ENCODE data around the gene RSL1D1. TPM values are rescaled to one million over a fixed set of nuclear protein-coding genes. Genes with fewer than 3 reads are reported as not detected.

The RSL1D1 gene
- total and polyA plus RNA-seq, 8 donors = 32.4 to 148 (median 79.3) TPM

- TF ChIP-seq, protein P1, sequence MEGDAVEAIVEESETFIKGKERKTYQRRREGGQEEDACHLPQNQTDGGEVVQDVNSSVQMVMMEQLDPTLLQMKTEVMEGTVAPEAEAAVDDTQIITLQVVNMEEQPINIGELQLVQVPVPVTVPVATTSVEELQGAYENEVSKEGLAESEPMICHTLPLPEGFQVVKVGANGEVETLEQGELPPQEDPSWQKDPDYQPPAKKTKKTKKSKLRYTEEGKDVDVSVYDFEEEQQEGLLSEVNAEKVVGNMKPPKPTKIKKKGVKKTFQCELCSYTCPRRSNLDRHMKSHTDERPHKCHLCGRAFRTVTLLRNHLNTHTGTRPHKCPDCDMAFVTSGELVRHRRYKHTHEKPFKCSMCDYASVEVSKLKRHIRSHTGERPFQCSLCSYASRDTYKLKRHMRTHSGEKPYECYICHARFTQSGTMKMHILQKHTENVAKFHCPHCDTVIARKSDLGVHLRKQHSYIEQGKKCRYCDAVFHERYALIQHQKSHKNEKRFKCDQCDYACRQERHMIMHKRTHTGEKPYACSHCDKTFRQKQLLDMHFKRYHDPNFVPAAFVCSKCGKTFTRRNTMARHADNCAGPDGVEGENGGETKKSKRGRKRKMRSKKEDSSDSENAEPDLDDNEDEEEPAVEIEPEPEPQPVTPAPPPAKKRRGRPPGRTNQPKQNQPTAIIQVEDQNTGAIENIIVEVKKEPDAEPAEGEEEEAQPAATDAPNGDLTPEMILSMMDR (IDR thresholded peaks at IDR 0.05) = no peak
- no peaks in the 10 kb centered on the region for H3K27me3 ChIP-seq
- no peak overlapping the region for H3K27ac ChIP-seq
- ATAC-seq (no peak), DNase-seq (peak in 1 of 6 donors; percentile 22), FAIRE-seq (no peak)
- H3K9me3 ChIP-seq = no peaks in the 10 kb centered on the region
- H3K4me3 ChIP-seq = no peak overlapping the region
- 79 to 99% methylated on average over 3 of the region's 3 CpGs for WGBS, 2 donors
- H3K4me1 ChIP-seq = peaks cover 5 to 18% (median 10%) of the 10 kb centered on the region in 3 donors
- H3K36me3 ChIP-seq = no peaks in the 10 kb centered on the region
- intact Hi-C loops (cut with DNase I) = no loop called here
Measured at GRCh38 chr16:11801481-11802021, 49.8 kb downstream of the RSL1D1 start.

DNA sequence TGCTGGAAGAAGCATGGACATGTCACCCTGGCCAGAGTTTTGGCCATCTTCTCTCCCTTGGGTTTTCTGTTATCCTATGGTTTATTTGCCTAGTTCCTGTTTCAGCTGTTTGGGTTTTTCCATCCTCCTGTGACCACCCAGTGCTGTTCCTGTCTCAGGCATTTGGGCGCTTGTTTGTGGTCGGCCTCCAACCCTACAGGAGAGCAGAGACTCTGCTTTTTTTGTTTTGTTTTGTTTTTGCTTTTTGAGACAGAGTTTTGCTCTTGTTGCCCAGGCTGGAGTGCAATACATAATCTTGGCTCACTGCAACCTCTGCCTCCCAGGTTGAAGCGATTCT, 51.0 kb downstream of the RSL1D1 start:
- Histone ChIP-seq H3K27ac (no peak overlapping the region), H3K27me3 (no peaks in the 10 kb centered on the region), H3K9me3 (no peaks in the 10 kb centered on the region), H3K4me1 (peaks cover 12 to 24% (median 13%) of the 10 kb centered on the region in 3 donors), H3K36me3 (no peaks in the 10 kb centered on the region), H3K4me3 (no peak overlapping the region)
- WGBS, 2 donors = 93 to 95% methylated on average over 3 of the region's 3 CpGs
- TF ChIP-seq, protein P1 (IDR thresholded peaks at IDR 0.05) = no peak
- FAIRE-seq = no peak
- peak in 1 of 6 donors; percentile 15 for DNase-seq
- intact Hi-C loops (cut with DNase I) = no loop called here
- ATAC-seq = no peak

GRCh38 chr16:11799509-11800381, 51.6 kb downstream of the RSL1D1 start:
- intact Hi-C loops (cut with DNase I) = loop anchor here in 2 of 3 donors (10.0 kb wide), 2 partner anchors 65 to 405 kb away; no protein-coding TSS in a partner anchor
- DNase-seq = peak in 1 of 6 donors; percentile 21

GRCh38 chr16:11799017-11799381, 52.3 kb downstream of the RSL1D1 start:
- intact Hi-C loops (cut with DNase I) = loop anchor here in 2 of 3 donors (10.0 kb wide), 2 partner anchors 64 to 404 kb away; no protein-coding TSS in a partner anchor
- DNase-seq (peak in 1 of 6 donors; percentile 21), FAIRE-seq (no peak), ATAC-seq (no peak)
- Histone ChIP-seq H3K27ac (no peak overlapping the region), H3K27me3 (no peaks in the 10 kb centered on the region), H3K9me3 (no peaks in the 10 kb centered on the region), H3K36me3 (no peaks in the 10 kb centered on the region), H3K4me1 (peaks cover 17 to 36% (median 25%) of the 10 kb centered on the region in 3 donors), H3K4me3 (no peak overlapping the region)
- TF ChIP-seq, protein P1 (IDR thresholded peaks at IDR 0.05) = no peak
- WGBS, 2 donors = 94 to 98% methylated on average over 10 of the region's 10 CpGs

More at GRCh38 chr16:11799509-11800381, 51.6 kb downstream of the RSL1D1 start:
- 90 to 92% methylated on average over 14 of the region's 14 CpGs for WGBS, 2 donors
- TF ChIP-seq, protein P1 (IDR thresholded peaks at IDR 0.05) = no peak
- Histone ChIP-seq H3K36me3 (no peaks in the 10 kb centered on the region), H3K27ac (no peak overlapping the region), H3K9me3 (no peaks in the 10 kb centered on the region), H3K4me3 (no peak overlapping the region), H3K27me3 (no peaks in the 10 kb centered on the region), H3K4me1 (peaks cover 16 to 30% (median 19%) of the 10 kb centered on the region in 3 donors)
- ATAC-seq (no peak), FAIRE-seq (no peak)

All from pancreas (tissue), 10 donors.